HG03039 (cell line): Measurements from ENCODE around the gene HSPA2.
"Not testable (repeated sequence)": the region's sequence is repeated elsewhere in the genome, so short reads cannot be mapped to it uniquely, and the experiment has no call there.

Source experiments
- ATAC-seq: cut with Tn5 transposase; IDR thresholded peaks from one replicate; pipeline ENCODE4 v1.9.1; 2021; ENCODE audit warnings: mild to moderate bottlenecking, moderate library complexity; ENCODE audit not compliant: unreplicated experiment

Gene HSPA2

DNA sequence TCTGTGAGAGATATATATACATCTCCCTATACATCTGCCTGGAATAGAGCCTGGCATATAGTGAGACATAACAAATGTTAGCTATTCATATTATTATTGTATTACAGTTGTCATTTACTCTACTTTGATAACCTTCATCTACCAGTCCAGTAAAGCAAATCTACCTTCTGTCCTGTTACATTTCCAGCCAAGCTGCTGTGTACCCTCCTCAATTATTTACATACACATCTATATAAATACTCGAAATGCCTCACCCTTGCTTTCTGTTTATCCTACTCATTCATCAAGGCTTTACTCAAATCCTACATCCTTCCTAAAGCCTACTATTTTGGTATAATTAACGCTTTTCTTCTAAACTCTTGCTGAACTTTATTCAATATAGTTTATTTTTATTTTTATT is 27.3 kb upstream of the HSPA2 start:
- no peak for ATAC-seq

DNA sequence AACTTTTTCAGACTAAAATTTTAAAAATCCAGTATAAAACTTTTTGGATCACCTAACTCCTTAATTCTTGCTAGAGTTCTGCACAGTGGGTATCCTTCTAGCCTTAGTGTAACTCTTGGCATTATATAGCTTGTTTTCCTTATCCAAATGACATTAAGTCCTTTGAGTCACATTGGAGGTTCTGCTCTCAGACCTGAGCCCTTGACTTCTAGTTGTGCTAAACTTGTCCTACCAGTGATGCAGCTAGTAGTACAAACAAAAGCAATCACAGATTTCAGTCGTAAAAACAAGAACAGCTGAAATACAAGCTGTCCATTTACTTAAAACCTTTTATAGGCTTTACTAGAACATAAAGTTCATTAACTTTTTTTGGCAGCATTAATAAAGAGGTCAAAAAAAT is 25.5 kb upstream of the HSPA2 start:
- ATAC-seq, result no peak

DNA sequence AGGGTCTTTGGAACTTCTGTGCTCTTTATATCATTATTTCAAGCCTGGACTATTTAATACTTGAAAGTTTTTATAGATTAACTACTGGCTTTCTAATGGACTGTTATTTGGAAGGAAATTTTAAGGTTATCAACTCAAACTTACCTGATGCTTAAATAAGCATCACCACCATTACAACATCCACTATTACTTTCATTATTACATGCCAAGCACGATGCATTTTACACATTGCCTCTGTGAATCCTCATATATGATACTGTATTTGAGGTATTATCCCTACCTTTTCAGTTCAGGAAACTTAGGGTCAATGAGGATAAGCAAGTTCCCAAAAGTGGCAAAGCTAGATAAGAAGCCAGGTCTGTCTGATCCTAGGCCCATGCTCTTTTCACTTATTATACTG is 23.6 kb upstream of the HSPA2 start:
- no peak for ATAC-seq

DNA sequence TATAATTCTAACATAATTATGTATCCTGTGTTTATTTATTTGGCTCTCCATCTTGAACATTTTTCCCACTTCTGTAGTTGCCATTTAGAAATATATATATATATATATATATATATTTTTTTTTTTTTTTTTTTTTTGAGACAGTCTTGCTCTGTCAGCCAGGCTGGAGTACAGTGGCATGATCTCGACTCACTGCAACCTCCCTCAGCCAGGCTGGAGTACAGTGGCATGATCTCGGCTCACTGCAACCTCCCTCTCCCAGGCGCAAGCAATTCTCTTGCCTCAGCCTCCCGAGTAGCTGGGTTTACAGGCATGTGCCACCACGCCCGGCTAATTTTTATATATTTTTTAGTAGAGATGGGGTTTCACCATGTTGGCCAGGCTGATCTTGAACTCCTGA is 22.9 kb upstream of the HSPA2 start:
- not testable (repeated sequence) for ATAC-seq

DNA sequence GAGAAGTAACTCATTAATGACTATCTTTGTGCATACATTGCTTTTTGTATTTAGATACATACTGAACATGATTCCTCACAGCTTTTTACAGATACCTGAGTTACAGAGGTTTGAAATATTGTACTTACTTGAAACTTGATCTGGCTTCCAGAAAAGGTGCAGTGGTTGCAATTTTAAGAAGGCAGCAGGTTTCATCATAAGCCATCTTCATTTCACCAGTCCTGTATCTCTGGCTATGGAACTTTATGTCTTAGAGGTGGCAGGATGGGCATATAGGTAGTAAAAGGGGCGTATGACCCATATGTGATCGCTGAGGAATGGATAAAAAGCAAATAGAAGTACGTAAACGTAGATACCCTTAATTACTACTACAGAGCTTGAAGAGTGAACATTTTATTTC is 22.3 kb upstream of the HSPA2 start:
- no peak for ATAC-seq

GRCh38 chr14:64520699-64521098 is 19.8 kb upstream of the HSPA2 start:
- ATAC-seq, result no peak

GRCh38 chr14:64522591-64523355 is 17.8 kb upstream of the HSPA2 start:
- no peak for ATAC-seq

- no peak for ATAC-seq
These were observed 15.2 kb upstream of the HSPA2 start for GRCh38 chr14:64525354-64525753.

GRCh38 chr14:64531567-64531966 is 9.0 kb upstream of the HSPA2 start:
- ATAC-seq, result no peak

GRCh38 chr14:64536488-64537245 is 3.9 kb upstream of the HSPA2 start:
- no peak for ATAC-seq

DNA sequence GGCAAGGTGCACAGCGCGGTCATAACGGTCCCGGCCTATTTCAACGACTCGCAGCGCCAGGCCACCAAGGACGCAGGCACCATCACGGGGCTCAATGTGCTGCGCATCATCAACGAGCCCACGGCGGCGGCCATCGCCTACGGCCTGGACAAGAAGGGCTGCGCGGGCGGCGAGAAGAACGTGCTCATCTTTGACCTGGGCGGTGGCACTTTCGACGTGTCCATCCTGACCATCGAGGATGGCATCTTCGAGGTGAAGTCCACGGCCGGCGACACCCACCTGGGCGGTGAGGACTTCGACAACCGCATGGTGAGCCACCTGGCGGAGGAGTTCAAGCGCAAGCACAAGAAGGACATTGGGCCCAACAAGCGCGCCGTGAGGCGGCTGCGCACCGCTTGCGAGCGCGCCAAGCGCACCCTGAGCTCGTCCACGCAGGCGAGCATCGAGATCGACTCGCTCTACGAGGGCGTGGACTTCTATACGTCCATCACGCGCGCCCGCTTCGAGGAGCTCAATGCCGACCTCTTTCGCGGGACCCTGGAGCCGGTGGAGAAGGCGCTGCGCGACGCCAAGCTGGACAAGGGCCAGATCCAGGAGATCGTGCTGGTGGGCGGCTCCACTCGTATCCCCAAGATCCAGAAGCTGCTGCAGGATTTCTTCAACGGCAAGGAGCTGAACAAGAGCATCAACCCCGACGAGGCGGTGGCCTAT is 875 bp downstream of the HSPA2 start:
- ATAC-seq, result no peak

DNA sequence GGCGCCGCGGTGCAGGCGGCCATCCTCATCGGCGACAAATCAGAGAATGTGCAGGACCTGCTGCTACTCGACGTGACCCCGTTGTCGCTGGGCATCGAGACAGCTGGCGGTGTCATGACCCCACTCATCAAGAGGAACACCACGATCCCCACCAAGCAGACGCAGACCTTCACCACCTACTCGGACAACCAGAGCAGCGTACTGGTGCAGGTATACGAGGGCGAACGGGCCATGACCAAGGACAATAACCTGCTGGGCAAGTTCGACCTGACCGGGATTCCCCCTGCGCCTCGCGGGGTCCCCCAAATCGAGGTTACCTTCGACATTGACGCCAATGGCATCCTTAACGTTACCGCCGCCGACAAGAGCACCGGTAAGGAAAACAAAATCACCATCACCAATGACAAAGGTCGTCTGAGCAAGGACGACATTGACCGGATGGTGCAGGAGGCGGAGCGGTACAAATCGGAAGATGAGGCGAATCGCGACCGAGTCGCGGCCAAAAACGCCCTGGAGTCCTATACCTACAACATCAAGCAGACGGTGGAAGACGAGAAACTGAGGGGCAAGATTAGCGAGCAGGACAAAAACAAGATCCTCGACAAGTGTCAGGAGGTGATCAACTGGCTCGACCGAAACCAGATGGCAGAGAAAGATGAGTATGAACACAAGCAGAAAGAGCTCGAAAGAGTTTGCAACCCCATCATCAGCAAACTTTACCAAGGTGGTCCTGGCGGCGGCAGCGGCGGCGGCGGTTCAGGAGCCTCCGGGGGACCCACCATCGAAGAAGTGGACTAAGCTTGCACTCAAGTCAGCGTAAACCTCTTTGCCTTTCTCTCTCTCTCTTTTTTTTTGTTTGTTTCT is 1.7 kb downstream of the HSPA2 start:
- no peak for ATAC-seq

- no peak for ATAC-seq
These were observed 2.3 kb downstream of the HSPA2 start for GRCh38 chr14:64542836-64543201.

DNA sequence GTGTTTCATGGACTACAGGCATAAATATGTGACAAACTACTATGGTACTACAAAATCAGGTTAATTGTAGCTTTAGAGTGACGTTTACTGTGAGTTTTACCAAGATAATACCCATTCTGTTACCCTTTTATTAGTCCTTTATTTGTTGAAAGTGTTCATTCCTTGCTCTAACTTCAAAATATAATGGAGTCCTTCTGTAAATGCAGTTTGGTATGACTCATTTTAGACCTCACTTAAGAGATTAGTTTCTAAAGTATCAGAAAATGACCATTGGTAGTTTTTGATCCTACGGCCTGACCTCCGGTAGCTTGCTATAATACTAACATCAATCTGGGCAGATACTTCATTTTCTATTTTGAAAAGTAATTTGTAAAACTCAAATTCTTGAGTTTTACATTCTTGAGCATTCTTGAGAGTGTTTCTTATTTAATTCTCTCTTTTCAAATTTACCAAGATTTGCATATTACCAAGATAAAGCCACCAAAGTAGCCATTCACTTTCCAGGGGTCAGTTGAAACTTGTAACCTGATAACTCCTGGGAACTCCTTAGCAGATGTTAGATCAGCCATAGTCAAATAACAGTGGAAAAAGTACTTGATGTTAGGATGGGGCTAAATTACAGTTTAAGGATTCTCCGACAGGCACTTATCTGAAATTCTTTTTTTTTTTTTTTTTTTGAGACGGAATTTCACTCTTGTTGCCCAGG is 4.2 kb downstream of the HSPA2 start:
- ATAC-seq, result no peak

GRCh38 chr14:64549016-64549415 is 8.5 kb downstream of the HSPA2 start:
- ATAC-seq, result no peak

- ATAC-seq, result no peak
These were observed 9.5 kb downstream of the HSPA2 start, which contains the start of gene PPP1R36 for GRCh38 chr14:64549791-64550620. TSS of gene PPP1R36 (plus strand) at chr14:64549961. CDS start at chr14:64549998, 37 bp downstream.

DNA sequence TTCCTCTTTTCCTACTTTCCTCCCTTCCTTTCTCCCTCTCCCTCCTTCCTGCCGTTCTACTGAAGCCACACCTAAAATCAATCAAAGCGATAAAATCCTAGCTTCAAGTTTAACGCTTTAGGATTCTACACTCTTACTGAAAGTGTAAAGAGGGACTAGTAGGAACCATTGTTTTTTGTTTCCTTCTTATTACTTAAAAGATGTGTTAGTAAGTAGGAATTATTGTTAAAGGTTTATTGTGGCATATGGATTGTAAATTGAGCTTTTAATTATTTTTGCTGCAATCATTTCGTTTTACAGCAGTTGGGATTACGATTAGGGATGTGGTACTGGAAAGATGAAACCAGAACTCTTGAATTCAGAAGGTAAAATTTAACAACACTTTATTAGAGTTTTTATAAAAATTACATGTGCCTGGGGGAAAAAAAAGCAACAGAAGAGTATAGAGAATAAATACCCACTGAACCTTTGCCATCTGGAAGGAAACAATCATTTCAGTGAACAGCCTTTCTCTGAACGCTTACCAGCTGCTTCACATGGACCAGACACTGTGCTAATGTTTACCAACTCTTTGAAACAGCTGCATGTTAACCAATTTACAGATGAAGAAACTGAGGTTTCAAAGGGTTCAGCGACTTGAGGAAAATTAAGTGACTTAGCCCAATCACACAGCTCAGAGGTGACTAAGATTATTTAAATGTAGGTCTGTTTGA is 10.2 kb downstream of the HSPA2 start:
- ATAC-seq, result no peak

DNA sequence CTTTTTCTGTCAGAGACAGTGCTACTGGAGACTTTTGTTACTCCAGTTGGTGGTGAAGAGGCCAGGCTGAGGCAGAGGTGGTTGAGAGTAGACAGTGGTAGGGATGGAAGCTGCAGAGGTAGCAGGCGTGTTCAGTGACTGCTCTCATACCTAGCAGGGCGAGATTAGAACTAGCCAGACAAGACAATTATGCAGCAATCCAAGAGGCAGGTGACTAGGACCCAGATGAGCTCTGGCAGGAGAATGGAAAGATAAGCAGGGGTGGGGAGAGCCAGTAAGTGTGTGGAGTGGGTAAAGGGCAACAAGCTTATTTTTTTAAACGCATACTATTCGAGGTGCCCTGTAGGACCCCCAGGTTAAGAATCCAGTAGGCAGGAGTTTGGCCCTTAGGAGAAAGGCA is 14.0 kb downstream of the HSPA2 start:
- no peak for ATAC-seq

DNA sequence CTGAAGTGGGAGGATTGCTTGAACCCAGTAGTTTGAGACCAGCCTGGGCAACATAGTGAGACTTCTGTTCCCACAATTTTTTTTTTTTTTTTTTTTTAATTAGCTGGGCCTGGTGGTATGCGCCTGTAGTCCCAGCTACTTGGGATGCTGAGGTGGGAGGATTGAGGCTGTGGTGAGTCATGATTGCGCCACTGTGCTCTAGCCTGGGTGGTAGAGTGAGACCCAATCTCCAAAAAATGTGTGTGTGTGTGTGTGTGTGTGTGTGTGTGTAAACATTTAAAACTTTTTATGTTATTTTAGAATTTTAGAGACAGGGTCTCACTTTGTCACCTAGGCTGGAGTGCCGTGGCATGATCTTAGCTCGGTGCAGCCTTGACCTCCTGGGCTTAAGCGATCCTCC is 16.0 kb downstream of the HSPA2 start:
- ATAC-seq, result no peak
